Kidney (tissue), 14 donors: ENCODE results near the gene FARSA. TPM values are rescaled to one million over a fixed set of nuclear protein-coding genes. Genes with fewer than 3 reads are reported as not detected.

ENCODE experiments used
- DNase-seq, 5 donors: peaks; one replicate each; pipeline ENCODE4 v3.0.0-alpha.2; 2013 to 2020
- FAIRE-seq: peaks from 2 replicates; lab custom pipeline; 2012; peaks lifted over from hg19 to GRCh38; lab: Jason Lieb, UNC
- H3K27ac ChIP-seq, 2 donors: one replicate each; pipeline ENCODE4 v1.7.0; 2013; ENCODE audit warnings: low read depth in 2 of 2, low read length in 2 of 2, inconsistent platforms in 1 of 2
- H3K27me3 ChIP-seq: one replicate; pipeline ENCODE4 v1.7.1; 2013; ENCODE audit warnings: low read length, inconsistent platforms; ENCODE audit not compliant: control insufficient read depth, insufficient read depth
- H3K36me3 ChIP-seq, 3 donors: one replicate each; pipeline versions ENCODE4 v1.7.0 to v1.7.1; 2013; ENCODE audit warnings: low read length in 3 of 3, control low read depth in 1 of 3, inconsistent platforms in 1 of 3; ENCODE audit not compliant: insufficient read depth in 3 of 3, control insufficient read depth in 2 of 3
- H3K4me1 ChIP-seq, 3 donors: one replicate each; pipeline versions ENCODE4 v1.7.0 to v1.7.1; 2013; ENCODE audit warnings: low read length in 3 of 3, inconsistent platforms in 1 of 3, low read depth in 1 of 3; ENCODE audit not compliant: control insufficient read depth in 2 of 3, insufficient read depth in 2 of 3
- H3K4me3 ChIP-seq, 3 donors: one replicate each; pipeline versions ENCODE4 v1.7.0 to v1.8.1; 2013; ENCODE audit warnings: low read length in 3 of 3, control low read depth in 1 of 3, inconsistent platforms in 1 of 3
- H3K9ac ChIP-seq, 3 donors: one replicate each; pipeline versions ENCODE4 v1.7.0 to v1.7.1; 2013; ENCODE audit warnings: low read length in 3 of 3, control low read depth in 1 of 3, inconsistent platforms in 1 of 3
- H3K9me3 ChIP-seq, 3 donors: one replicate each; pipeline versions ENCODE4 v1.7.0 to v1.7.1; 2013; ENCODE audit warnings: low read length in 3 of 3, control low read depth in 1 of 3, inconsistent platforms in 1 of 3; ENCODE audit not compliant: control insufficient read depth in 2 of 3, insufficient read depth in 1 of 3
- CTCF ChIP-seq: IDR thresholded peaks from 3 replicates; pipeline ENCODE4 v1.5.1; 2012; ENCODE audit warnings: mild to moderate bottlenecking, moderate library complexity, borderline replicate concordance; ENCODE audit not compliant: insufficient read depth; ENCODE audit errors: extremely low read depth
- intact Hi-C: fragments of 100-400 bp; cut with DNase I; formaldehyde crosslinking; loops from one replicate; pipeline ENCODE4 v1.11.1; 2022
- polyA plus RNA-seq: library from polyadenylated mRNA; stranded (reverse); fragments of 350-450 nt; fragmentation: Illumina TruSeq; extraction: RNeasy Lipid Tissue Mini Kit (QIAGEN cat#74804); gene quantifications from one replicate; pipeline ENCODE4 v1.2.3, GENCODE V29; 2014; ENCODE audit warnings: low read depth, low replicate concordance; ENCODE audit not compliant: insufficient read depth
- total RNA-seq: library from RNA; stranded (reverse); fragmentation: NEBNext Ultra II Directional; extraction: Animal tissue kit (Norgen Biotek cat#: 25700); gene quantifications from one replicate; pipeline ENCODE4 v1.2.1, GENCODE V29; 2021
- donor health status: control.
- donor health status: control.
- donor health status: control.
- donor health status: control.
- donor health status: control.
- donor health status: DM: yes; HTN: yes; CAD: no.
- donor health status: Normal renal cell carcinoma (clear cell type).

Gene FARSA
- total and polyA plus RNA-seq, 2 donors from 2014 or later: 48.0 to 58.2 TPM

GRCh38 chr19:12967907-12968306, 34.4 kb upstream of the FARSA start:
- no peaks in the 10 kb centered on the region for H3K9me3 ChIP-seq

GRCh38 chr19:12965812-12966135, 32.3 kb upstream of the FARSA start:
- no peaks in the 10 kb centered on the region for H3K9me3 ChIP-seq
- no peak for FAIRE-seq
- no peak overlapping the region for H3K27ac ChIP-seq
- H3K36me3 ChIP-seq: no peaks in the 10 kb centered on the region
- intact Hi-C loops: no loop called here
- no peak for DNase-seq
- H3K27me3 ChIP-seq: no peaks in the 10 kb centered on the region
- H3K4me1 ChIP-seq: peaks cover 0 to 2% (median 0%) of the 10 kb centered on the region in 3 donors
- H3K4me3 ChIP-seq: peak overlapping the region in 1 of 3 donors; percentile 25
- peak overlapping the region in 1 of 3 donors; percentile 31 for H3K9ac ChIP-seq
- no peak for TF ChIP-seq CTCF

More at GRCh38 chr19:12967907-12968306, 34.4 kb upstream of the FARSA start:
- H3K36me3 ChIP-seq: no peaks in the 10 kb centered on the region
- FAIRE-seq (no peak), DNase-seq (no peak)
- H3K9ac ChIP-seq: no peak overlapping the region
- no peaks in the 10 kb centered on the region for H3K27me3 ChIP-seq
- no peak overlapping the region for H3K27ac ChIP-seq
- H3K4me3 ChIP-seq: no peak overlapping the region
- peaks cover 0 to 2% (median 0%) of the 10 kb centered on the region in 3 donors for H3K4me1 ChIP-seq
- intact Hi-C loops: no loop called here
- TF ChIP-seq CTCF: no peak

- peak overlapping the region; percentile 41 to 67 (median 53) for H3K4me3 ChIP-seq
- no peaks in the 10 kb centered on the region for H3K36me3 ChIP-seq
- no peak overlapping the region for H3K27ac ChIP-seq
- peak overlapping the region in 2 of 3 donors; percentile 46 to 65 for H3K9ac ChIP-seq
- peak; percentile 92 for TF ChIP-seq CTCF
- no peaks in the 10 kb centered on the region for H3K27me3 ChIP-seq
- intact Hi-C loops: no loop called here
- H3K9me3 ChIP-seq: no peaks in the 10 kb centered on the region
- H3K4me1 ChIP-seq: peaks cover 0 to 2% (median 0%) of the 10 kb centered on the region in 3 donors
- FAIRE-seq (no peak), DNase-seq (peak; percentile 80 to 88 (median 86))
These were observed 31.7 kb upstream of the FARSA start for GRCh38 chr19:12965017-12965811.
